Gastrocnemius medialis (tissue), 4 donors: ENCODE results near the gene TANGO2.

Source experiments
- POLR2A ChIP-seq, 2 donors: fragments of 450-650 bp; IDR thresholded peaks; one replicate each; pipeline ENCODE4 v1.6.1; 2017; ENCODE audit warnings: antibody characterized with exemption in 2 of 2, mild to moderate bottlenecking in 2 of 2, moderate library complexity in 2 of 2
- TF ChIP-seq, protein P1 (sequence below), 5 experiments: fragments of 450-650 bp in 3 of 5; fragments of 200-600 bp in 2 of 5; sonication (generic) in 2 of 5; IDR thresholded peaks in 4 of 5; conservative IDR thresholded peaks in 1 of 5; 1 replicate in 4 of 5; 2 replicates in 1 of 5; pipeline ENCODE4 v1.5.1; 2016 to 2019; ENCODE audit warnings: antibody characterized with exemption in 5 of 5, mild to moderate bottlenecking in 3 of 5, moderate library complexity in 3 of 5

DNA sequence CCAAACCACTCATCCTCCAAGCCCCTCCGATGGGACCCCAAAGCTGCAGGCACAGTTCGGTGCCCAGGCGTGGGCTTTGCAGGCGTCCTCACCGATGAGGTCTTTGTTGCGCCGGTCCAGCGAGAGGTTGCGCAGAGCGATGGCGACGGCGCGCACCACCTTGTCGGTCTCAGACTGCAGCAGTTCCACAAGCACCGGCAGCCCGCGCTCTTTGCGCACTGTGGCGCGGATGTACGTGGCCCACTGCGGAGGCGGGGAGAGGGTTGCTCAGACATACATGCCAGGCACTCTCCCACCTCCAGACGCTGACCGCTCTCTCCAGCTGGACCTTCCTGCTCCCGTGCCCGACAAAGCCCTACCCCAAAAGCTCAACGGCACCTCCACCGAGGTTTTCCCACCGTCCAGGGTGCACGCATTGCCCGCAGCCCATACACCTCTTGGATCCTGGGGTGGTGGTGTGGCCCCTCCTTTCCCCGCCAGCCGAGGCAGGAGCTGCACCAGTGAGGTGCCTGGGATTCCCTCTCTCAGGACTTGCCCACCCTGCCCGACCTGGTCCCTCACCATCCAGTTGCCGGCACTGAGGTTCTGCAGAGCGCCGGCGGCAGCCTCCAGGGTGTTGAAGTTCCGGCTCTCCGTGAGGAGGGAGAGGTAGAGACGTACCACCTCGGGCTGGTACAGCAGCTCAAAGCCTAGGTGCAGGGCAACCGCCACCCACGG is 47.2 kb upstream of the TANGO2 start:
- TF ChIP-seq, protein P1, sequence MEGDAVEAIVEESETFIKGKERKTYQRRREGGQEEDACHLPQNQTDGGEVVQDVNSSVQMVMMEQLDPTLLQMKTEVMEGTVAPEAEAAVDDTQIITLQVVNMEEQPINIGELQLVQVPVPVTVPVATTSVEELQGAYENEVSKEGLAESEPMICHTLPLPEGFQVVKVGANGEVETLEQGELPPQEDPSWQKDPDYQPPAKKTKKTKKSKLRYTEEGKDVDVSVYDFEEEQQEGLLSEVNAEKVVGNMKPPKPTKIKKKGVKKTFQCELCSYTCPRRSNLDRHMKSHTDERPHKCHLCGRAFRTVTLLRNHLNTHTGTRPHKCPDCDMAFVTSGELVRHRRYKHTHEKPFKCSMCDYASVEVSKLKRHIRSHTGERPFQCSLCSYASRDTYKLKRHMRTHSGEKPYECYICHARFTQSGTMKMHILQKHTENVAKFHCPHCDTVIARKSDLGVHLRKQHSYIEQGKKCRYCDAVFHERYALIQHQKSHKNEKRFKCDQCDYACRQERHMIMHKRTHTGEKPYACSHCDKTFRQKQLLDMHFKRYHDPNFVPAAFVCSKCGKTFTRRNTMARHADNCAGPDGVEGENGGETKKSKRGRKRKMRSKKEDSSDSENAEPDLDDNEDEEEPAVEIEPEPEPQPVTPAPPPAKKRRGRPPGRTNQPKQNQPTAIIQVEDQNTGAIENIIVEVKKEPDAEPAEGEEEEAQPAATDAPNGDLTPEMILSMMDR (IDR thresholded peaks at IDR 0.05 in 4 of 5, conservative IDR thresholded peaks at IDR 0.05 in 1 of 5), result no peak
- no peak for TF ChIP-seq POLR2A (IDR thresholded peaks at IDR 0.05)
